Large intestine (tissue), 3 donors: ENCODE measurements around the gene PCDHGA12. TPM values are rescaled to one million over a fixed set of nuclear protein-coding genes. Genes with fewer than 3 reads are reported as not detected.
A peak's percentile ranks its signal among the peaks of the same experiment; 100 is the strongest.

Experiments
- DNase-seq, 2 donors: peaks; one replicate each; pipeline versions ENCODE4 v3.0.0 to v3.0.0-alpha.2; 2013
- H3K27ac ChIP-seq: one replicate; pipeline ENCODE4 v1.5.1; 2013; ENCODE audit warnings: low read length
- H3K27me3 ChIP-seq: 2 replicates; pipeline ENCODE4 v1.6.1; 2013; ENCODE audit warnings: low read length; ENCODE audit not compliant: control insufficient read depth, insufficient read depth
- H3K36me3 ChIP-seq: 2 replicates; pipeline ENCODE4 v1.6.1; 2013; ENCODE audit warnings: low read length; ENCODE audit not compliant: control insufficient read depth, insufficient read depth
- H3K4me1 ChIP-seq: one replicate; pipeline ENCODE4 v1.6.1; 2013; ENCODE audit warnings: low read length; ENCODE audit not compliant: control insufficient read depth, insufficient read depth
- H3K4me3 ChIP-seq: one replicate; pipeline ENCODE4 v1.5.1; 2013; ENCODE audit warnings: low read length
- H3K9me3 ChIP-seq: one replicate; pipeline ENCODE4 v1.6.1; 2013; ENCODE audit warnings: mild to moderate bottlenecking, low read depth, low read length, moderate library complexity; ENCODE audit not compliant: control insufficient read depth
- WGBS: methylation state at CpG from one replicate; pipeline ENCODE4 v1.1.5; 2013; ENCODE audit warnings: low lambda C conversion rate; ENCODE audit not compliant: insufficient coverage; 5-methylcytosine and 5-hydroxymethylcytosine counted together
- polyA plus RNA-seq: library from polyadenylated mRNA; unstranded; fragments of 120-200 nt; gene quantifications from one replicate; pipeline ENCODE4 v1.2.1, GENCODE V29; 2013

PCDHGA12 gene
- polyA plus RNA-seq, 1 donor = 0.81 TPM

DNA sequence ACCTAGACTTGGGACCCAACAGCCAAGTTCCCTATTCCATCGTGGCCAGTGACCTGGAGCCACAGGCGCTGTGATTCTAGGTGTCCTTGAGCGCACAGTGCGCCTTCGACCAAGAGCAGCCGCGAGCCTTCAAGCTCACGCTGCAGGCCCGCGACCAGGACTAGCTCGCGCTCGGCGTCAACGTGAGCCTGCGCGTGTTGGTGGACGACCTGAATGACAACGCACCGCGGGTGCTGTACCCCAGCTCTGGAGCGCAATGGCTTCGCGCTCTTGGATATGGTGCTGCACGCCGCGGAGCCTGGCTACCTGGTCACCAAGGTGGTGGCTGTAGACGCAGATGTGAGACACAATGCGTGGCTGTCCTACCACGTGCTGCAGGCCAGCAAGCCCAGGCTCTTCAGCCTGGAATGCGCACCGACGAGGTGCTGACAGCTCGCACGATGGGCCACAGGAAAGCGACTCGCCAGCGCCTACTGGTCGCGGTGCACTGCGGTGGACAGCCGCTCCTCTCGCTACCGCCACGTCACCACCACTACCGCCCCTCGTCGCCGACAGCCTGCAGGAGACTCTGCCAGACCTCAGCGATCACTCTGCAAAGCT is 11.4 kb downstream of the PCDHGA12 start:
- Histone ChIP-seq H3K4me1 (no peaks in the 10 kb centered on the region), H3K27ac (no peak overlapping the region), H3K27me3 (no peaks in the 10 kb centered on the region), H3K9me3 (peaks cover 21% of the 10 kb centered on the region), H3K4me3 (no peak overlapping the region), H3K36me3 (no peaks in the 10 kb centered on the region)
- no peak for DNase-seq
- no CpG with 5 or more reads among the region's 50 CpGs for WGBS

- no CpG with 5 or more reads among the region's 3 CpGs for WGBS
- Histone ChIP-seq H3K9me3 (no peaks in the 10 kb centered on the region), H3K27me3 (no peaks in the 10 kb centered on the region), H3K4me3 (no peak overlapping the region), H3K27ac (no peak overlapping the region), H3K36me3 (no peaks in the 10 kb centered on the region), H3K4me1 (no peaks in the 10 kb centered on the region)
- no peak for DNase-seq
Observed at GRCh38 chr5:141465351-141465750, 35.0 kb downstream of the PCDHGA12 start.

DNA sequence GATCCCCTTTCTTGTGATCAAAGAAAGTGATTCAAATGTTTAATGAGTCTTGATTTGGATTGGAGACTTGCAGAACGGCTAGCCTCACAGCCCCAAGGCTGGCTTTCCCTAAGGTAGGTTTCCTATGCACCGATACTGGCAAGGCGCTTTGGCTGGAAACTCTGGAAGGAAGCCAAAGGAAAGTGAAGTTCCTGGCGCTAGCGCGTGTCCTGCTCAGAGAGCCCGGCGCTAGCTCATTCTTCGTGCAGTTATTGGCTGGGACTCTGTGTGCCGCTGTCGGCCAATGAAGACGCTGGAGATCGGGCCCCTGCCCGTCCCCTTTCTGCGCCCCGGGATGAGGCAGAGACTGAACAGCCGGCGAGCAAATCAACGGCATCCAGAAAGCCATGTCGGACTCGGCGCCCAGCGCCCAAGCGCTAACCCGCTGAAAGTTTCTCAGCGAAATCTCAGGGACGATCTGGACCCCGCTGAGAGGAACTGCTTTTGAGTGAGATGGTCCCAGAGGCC is 45.4 kb downstream of the PCDHGA12 start, which contains the start of gene PCDHGC3:
Gene PCDHGC3, plus strand, starts transcription at position 342 of the 507 bp plus-strand sequence. Its CDS starts 151 bp downstream, at position 493.
- peak; percentile 72 to 82 for DNase-seq
- Histone ChIP-seq H3K4me3 (peak within 1 kb of the TSS; percentile 56), H3K27me3 (peaks cover 35% of the 10 kb centered on the region), H3K36me3 (no peaks in the 10 kb centered on the region), H3K9me3 (no peaks in the 10 kb centered on the region), H3K27ac (peak within 1 kb of the TSS; percentile 51), H3K4me1 (peaks cover 9% of the 10 kb centered on the region)
- WGBS = no CpG with 5 or more reads among the region's 28 CpGs

GRCh38 chr5:141476132-141476911 is 46.0 kb downstream of the PCDHGA12 start:
- DNase-seq = peak; percentile 52 to 69
- no CpG with 5 or more reads among the region's 58 CpGs for WGBS
- Histone ChIP-seq H3K27me3 (peaks cover 35% of the 10 kb centered on the region), H3K4me3 (peak overlapping the region; percentile 56), H3K36me3 (no peaks in the 10 kb centered on the region), H3K27ac (peak overlapping the region; percentile 51), H3K9me3 (no peaks in the 10 kb centered on the region), H3K4me1 (peaks cover 9% of the 10 kb centered on the region)

DNA sequence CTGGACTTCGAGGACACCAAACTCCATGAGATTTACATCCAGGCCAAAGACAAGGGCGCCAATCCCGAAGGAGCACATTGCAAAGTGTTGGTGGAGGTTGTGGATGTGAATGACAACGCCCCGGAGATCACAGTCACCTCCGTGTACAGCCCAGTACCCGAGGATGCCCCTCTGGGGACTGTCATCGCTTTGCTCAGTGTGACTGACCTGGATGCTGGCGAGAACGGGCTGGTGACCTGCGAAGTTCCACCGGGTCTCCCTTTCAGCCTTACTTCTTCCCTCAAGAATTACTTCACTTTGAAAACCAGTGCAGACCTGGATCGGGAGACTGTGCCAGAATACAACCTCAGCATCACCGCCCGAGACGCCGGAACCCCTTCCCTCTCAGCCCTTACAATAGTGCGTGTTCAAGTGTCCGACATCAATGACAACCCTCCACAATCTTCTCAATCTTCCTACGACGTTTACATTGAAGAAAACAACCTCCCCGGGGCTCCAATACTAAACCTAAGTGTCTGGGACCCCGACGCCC is 46.8 kb downstream of the PCDHGA12 start:
- Histone ChIP-seq H3K27ac (no peak overlapping the region), H3K9me3 (no peaks in the 10 kb centered on the region), H3K4me3 (peak overlapping the region; percentile 56), H3K4me1 (peaks cover 9% of the 10 kb centered on the region), H3K36me3 (no peaks in the 10 kb centered on the region), H3K27me3 (peaks cover 35% of the 10 kb centered on the region)
- no peak for DNase-seq
- no CpG with 5 or more reads among the region's 24 CpGs for WGBS

- WGBS = 0% methylated on average over 3 of the region's 13 CpGs
- Histone ChIP-seq H3K4me3 (peak overlapping the region; percentile 13), H3K27me3 (peaks cover 38% of the 10 kb centered on the region), H3K27ac (no peak overlapping the region), H3K9me3 (no peaks in the 10 kb centered on the region), H3K36me3 (no peaks in the 10 kb centered on the region), H3K4me1 (peaks cover 9% of the 10 kb centered on the region)
- DNase-seq = no peak
Observed at GRCh38 chr5:141477815-141478214, 47.5 kb downstream of the PCDHGA12 start.

- peak in 1 of 2 donors; percentile 65 for DNase-seq
- Histone ChIP-seq H3K4me3 (peak overlapping the region; percentile 13), H3K27ac (no peak overlapping the region), H3K9me3 (no peaks in the 10 kb centered on the region), H3K27me3 (peaks cover 40% of the 10 kb centered on the region), H3K36me3 (no peaks in the 10 kb centered on the region), H3K4me1 (peaks cover 9% of the 10 kb centered on the region)
- no CpG with 5 or more reads among the region's 20 CpGs for WGBS
Observed at GRCh38 chr5:141478321-141478945, 48.1 kb downstream of the PCDHGA12 start.

- H3K4me3 ChIP-seq = no peak overlapping the region
- H3K4me1 ChIP-seq = peaks cover 9% of the 10 kb centered on the region
- H3K9me3 ChIP-seq = no peaks in the 10 kb centered on the region
- no peak for DNase-seq
- H3K27ac ChIP-seq = no peak overlapping the region
- H3K27me3 ChIP-seq = peaks cover 52% of the 10 kb centered on the region
- no peaks in the 10 kb centered on the region for H3K36me3 ChIP-seq
Observed at GRCh38 chr5:141479776-141480175, 49.5 kb downstream of the PCDHGA12 start.
